ENCODE data around the gene TMEM61. TPM values are rescaled to one million over a fixed set of nuclear protein-coding genes. Genes with fewer than 3 reads are reported as not detected.
"Not testable (repeated sequence)": the region's sequence is repeated elsewhere in the genome, so short reads cannot be mapped to it uniquely, and the experiment has no call there.

Gene TMEM61
- total RNA-seq, 1 donor from 2014 or later, result not detected

- ATAC-seq, result no peak
Measured at GRCh38 chr1:54955359-54955758, 25.1 kb upstream of the TMEM61 start.

DNA sequence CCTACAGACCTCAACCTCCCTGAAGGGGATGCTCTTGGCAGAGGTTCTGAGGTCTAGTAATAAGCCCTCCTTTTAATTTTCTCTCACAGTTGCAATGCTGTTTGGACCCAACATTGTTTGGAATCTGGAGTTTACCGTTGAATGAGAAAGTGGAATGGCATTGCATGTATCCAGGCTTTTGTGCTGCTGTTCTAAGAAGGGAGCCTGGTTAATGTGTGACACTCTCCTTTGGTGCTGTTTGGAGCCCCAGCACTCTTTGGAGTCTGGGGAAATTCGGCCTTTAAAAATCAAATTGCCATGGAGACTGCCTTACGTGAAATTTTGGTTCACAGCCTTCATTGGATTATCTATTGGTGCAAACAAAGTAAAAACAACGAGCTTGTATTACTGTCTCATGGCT, 23.7 kb upstream of the TMEM61 start:
- intact Hi-C loops (cut with DNase I), result no loop called here

More at GRCh38 chr1:54955359-54955758, 25.1 kb upstream of the TMEM61 start:
- no peak for DNase-seq (ENCODE audit: missing footprints)
- intact Hi-C loops (cut with DNase I), result no loop called here

GRCh38 chr1:54959241-54959640, 21.2 kb upstream of the TMEM61 start:
- ATAC-seq, result no peak
- no peak for DNase-seq (ENCODE audit: missing footprints)
- intact Hi-C loops (cut with DNase I), result no loop called here

More for the DNA sequence above, 23.7 kb upstream of the TMEM61 start:
- no peak for ATAC-seq
- no peak for DNase-seq (ENCODE audit: missing footprints)

GRCh38 chr1:54962612-54963395, 17.6 kb upstream of the TMEM61 start:
- intact Hi-C loops (cut with DNase I), result no loop called here
- DNase-seq (ENCODE audit: missing footprints) (no peak), ATAC-seq (no peak)

GRCh38 chr1:54963829-54964228, 16.6 kb upstream of the TMEM61 start:
- ATAC-seq; DNase-seq (ENCODE audit: missing footprints); intact Hi-C loops (cut with DNase I): not testable (repeated sequence)

GRCh38 chr1:54965624-54966340, 14.6 kb upstream of the TMEM61 start:
- DNase-seq (ENCODE audit: missing footprints) (peak; percentile 80), ATAC-seq (peak; percentile 69)
- intact Hi-C loops (cut with DNase I), result no loop called here

GRCh38 chr1:54967372-54967771, 13.1 kb upstream of the TMEM61 start:
- no peak for ATAC-seq
- intact Hi-C loops (cut with DNase I), result no loop called here
- no peak for DNase-seq (ENCODE audit: missing footprints)

DNA sequence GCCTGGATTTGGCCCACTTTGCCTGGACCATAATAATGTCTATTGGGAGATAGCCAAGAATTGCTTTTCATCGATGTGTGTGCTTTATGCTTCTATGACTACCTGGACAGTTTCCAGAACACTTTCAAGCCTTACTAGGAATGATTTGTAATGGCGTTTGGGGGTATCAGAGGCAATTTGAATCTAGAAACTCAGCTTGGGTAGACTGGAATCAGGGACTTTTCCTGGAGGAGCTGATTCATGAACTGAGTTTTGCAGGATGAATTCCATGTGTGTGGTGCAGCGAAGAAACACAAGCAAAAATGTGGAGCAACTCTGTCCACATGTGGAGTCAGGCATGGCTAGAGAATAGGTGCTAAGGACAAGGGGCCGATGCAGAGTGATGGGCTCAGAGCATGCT, 11.9 kb upstream of the TMEM61 start:
- no peak for DNase-seq (ENCODE audit: missing footprints)

GRCh38 chr1:54969879-54970278, 10.5 kb upstream of the TMEM61 start:
- DNase-seq (ENCODE audit: missing footprints) (no peak), ATAC-seq (no peak)
- intact Hi-C loops (cut with DNase I), result no loop called here

More for the DNA sequence above, 11.9 kb upstream of the TMEM61 start:
- ATAC-seq, result no peak
- intact Hi-C loops (cut with DNase I), result no loop called here

- DNase-seq (ENCODE audit: missing footprints), result no peak
- ATAC-seq, result no peak
- intact Hi-C loops (cut with DNase I), result no loop called here
Measured at GRCh38 chr1:54970901-54971300, 9.5 kb upstream of the TMEM61 start.

DNA sequence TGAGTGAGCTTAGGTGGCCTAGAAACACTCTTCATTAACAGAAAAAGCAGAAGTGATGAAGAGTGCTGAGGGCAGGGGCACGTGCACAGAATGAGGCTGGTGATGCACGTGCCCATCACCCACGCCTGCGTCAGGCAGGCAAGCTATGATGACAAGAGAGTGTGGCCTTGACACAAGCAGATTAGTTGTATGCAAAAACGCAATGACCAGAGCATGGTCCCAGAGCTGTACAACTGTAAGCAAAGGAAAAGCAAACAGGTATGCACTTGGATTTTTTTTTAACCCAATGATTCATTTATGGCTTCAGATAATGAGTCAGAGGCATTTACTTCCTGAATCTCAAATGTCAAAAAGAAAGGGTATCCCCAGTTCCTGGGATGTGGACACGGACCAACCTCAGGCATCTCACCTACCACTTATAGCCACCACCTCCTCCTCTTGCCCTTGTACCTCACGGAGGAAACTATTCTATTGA, 9.1 kb upstream of the TMEM61 start:
- DNase-seq (ENCODE audit: missing footprints) (no peak), ATAC-seq (no peak)
- intact Hi-C loops (cut with DNase I), result no loop called here

GRCh38 chr1:54972436-54972835, 8.0 kb upstream of the TMEM61 start:
- no peak for ATAC-seq

GRCh38 chr1:54973205-54973921, 7.1 kb upstream of the TMEM61 start:
- peak; percentile 95 for ATAC-seq
- DNase-seq (ENCODE audit: missing footprints), result peak; percentile 71
- intact Hi-C loops (cut with DNase I), result no loop called here

More at GRCh38 chr1:54972436-54972835, 8.0 kb upstream of the TMEM61 start:
- no peak for DNase-seq (ENCODE audit: missing footprints)
- intact Hi-C loops (cut with DNase I), result no loop called here

GRCh38 chr1:54975356-54976108, 4.9 kb upstream of the TMEM61 start:
- DNase-seq (ENCODE audit: missing footprints), result no peak
- no peak for ATAC-seq
- intact Hi-C loops (cut with DNase I), result no loop called here

DNA sequence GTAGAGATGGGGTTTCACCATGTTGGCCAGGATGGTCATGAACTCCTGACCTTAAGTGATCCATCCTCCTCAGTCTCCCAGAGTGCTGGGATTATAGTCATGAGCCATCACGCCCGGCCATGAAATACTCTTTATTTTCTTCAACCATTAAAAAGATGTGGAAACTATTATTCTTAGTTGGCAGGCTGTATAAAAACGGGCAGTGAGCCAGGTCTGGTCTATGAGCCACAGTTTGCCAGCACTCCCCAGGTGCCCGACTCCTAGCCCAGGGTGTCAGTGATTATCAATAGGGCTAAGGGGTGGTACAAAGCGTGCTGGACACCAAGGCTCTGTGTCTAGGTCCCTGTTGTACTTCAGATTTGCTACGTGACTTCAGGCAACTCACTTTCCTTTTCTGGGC, 3.7 kb upstream of the TMEM61 start:
- no peak for DNase-seq (ENCODE audit: missing footprints)
- intact Hi-C loops (cut with DNase I), result no loop called here
- no peak for ATAC-seq

GRCh38 chr1:54977533-54978297, 2.7 kb upstream of the TMEM61 start:
- DNase-seq (ENCODE audit: missing footprints) (no peak), ATAC-seq (no peak)
- intact Hi-C loops (cut with DNase I), result no loop called here

DNA sequence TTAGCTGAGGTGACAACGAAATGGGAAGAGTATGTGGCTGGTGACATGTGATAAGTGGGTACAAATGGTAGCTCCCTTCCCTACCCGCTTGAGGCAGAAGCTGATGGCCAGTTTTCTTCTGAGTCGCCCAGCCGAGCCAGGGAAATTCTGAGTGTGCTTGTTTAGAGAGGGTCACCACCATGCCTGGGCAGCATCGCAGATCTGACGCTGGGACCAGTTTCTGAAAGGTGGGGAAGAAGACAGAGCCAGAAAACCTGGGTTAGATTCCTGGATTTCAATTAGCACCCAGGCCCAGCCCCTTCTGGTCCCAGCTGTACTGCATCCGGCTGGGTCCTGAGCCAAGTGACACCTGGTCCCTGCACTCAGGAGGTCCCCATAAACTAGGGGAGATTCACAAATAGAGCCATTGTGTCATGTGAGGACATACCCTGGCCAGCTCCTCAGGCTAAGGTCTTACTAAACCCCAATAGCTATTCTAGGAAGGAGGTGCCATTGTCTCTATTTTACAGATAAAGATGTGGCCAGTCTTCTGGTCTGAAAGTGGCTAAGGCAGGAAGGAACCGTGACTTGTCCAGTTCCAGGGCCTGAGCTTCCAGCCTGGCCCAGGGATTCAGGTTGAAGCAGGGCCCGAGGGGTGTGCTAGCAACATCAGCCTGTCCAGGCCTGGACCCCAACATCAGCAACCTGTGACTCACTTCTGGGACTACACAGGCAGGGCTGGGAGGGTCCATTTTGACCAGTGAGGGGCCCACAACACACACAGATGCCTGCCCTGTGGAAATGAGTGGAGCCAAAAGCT, 1.7 kb upstream of the TMEM61 start:
- intact Hi-C loops (cut with DNase I), result no loop called here
- DNase-seq (ENCODE audit: missing footprints) (no peak), ATAC-seq (no peak)
